DMS114 treated with DMSO at 0.1 percent for 48 hours (cell line): Measurements from ENCODE around the gene MBOAT1.
"Not testable (repeated sequence)": the region's sequence is repeated elsewhere in the genome, so short reads cannot be mapped to it uniquely, and the experiment has no call there.

Source experiments
- DNase-seq: peaks from one replicate; lab custom pipeline; 2025; ENCODE audit not compliant: unreplicated experiment; lab: John Stamatoyannopoulos, UW

Gene MBOAT1, protein sequence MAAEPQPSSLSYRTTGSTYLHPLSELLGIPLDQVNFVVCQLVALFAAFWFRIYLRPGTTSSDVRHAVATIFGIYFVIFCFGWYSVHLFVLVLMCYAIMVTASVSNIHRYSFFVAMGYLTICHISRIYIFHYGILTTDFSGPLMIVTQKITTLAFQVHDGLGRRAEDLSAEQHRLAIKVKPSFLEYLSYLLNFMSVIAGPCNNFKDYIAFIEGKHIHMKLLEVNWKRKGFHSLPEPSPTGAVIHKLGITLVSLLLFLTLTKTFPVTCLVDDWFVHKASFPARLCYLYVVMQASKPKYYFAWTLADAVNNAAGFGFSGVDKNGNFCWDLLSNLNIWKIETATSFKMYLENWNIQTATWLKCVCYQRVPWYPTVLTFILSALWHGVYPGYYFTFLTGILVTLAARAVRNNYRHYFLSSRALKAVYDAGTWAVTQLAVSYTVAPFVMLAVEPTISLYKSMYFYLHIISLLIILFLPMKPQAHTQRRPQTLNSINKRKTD

DNA sequence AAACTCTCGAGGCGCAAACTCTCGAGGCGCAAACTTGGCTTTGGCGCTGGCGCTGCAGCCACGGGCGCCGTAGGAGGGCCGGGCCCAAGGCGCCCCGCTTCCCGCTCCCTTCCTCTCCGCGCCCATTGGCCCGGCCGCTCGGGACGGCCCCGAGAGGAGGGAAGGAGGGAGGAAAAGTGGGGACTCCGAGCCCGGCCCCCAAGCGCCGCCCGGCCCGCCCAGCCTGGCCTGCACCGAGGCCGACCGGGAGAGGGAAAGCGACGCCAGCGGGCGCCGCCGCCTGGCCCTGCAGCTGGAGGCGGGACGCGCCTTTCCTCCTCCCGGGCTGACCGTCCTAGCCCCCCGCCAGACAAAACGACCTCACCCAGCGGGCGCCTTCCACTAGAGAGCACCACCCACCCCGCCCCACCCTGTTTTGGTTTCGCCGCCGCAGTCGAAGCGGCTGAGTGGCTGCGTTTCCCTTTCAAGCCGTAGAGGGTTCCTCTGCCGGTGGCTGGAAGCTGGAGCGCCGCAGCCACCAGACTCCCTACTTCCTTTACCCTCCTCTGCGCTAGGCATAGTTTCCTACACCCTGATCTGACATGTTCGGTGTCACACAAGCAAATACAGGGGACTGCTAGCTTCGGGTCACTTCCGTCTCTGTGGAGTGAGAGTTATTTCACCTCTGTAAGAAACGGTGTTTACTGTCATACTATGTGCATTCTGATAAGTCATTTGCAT is at the start of gene MBOAT1:
TSS of gene MBOAT1 (minus strand) at position 78 of the 720 bp plus-strand sequence. CDS start 235 bp downstream, outside the sequence.
- DNase-seq, result peak; percentile 92

- no peak for DNase-seq
These were observed 49.4 kb upstream of the MBOAT1 start for GRCh38 chr6:20261685-20262084.

GRCh38 chr6:20260360-20260759 is 48.1 kb upstream of the MBOAT1 start:
- DNase-seq, result no peak

- DNase-seq, result no peak
These were observed 47.2 kb upstream of the MBOAT1 start for GRCh38 chr6:20259316-20260049.

GRCh38 chr6:20255428-20255827 is 43.2 kb upstream of the MBOAT1 start:
- no peak for DNase-seq

GRCh38 chr6:20254295-20254694 is 42.0 kb upstream of the MBOAT1 start:
- no peak for DNase-seq

DNA sequence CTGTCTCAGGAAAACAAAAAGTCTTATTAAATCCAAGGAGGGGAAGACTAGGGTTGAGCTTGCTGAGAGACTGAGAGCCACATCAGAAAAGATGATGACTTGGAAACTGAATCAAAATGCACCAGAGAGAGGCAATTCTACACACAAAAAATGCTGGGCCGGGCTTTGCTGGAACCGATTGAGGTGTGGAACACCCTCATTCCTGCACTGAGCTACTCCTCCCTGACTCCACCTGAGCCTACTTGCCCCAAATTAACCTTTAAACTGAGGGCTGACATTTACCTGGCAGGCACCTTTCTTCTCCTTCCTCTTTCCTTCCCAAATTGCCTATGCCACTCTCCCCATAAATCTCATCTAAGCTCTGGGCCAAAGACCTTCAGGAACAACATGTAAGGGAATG is 40.8 kb upstream of the MBOAT1 start:
- no peak for DNase-seq

DNA sequence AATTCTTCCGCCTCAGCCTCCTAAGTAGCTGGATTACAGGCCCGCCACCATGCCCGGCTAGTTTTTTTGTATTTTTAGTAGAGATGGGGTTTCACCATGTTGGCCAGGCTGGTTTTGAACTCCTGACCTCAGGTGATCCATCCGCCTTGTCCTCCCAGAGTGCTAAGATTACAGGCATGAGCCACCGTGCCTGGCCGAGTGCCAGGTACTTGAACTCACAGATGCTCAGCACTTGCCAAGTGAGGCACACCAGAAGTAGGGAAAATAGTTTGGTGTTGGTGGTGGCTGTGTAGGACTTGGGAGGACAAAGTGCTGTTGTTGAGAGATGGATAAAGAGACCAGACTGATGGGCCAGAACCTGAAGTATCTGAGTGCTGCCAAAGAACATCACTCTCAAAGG is 40.0 kb upstream of the MBOAT1 start:
- DNase-seq, result no peak

- no peak for DNase-seq
These were observed 39.3 kb upstream of the MBOAT1 start for GRCh38 chr6:20251525-20251924.

- no peak for DNase-seq
These were observed 33.9 kb upstream of the MBOAT1 start for GRCh38 chr6:20246125-20246524.

DNA sequence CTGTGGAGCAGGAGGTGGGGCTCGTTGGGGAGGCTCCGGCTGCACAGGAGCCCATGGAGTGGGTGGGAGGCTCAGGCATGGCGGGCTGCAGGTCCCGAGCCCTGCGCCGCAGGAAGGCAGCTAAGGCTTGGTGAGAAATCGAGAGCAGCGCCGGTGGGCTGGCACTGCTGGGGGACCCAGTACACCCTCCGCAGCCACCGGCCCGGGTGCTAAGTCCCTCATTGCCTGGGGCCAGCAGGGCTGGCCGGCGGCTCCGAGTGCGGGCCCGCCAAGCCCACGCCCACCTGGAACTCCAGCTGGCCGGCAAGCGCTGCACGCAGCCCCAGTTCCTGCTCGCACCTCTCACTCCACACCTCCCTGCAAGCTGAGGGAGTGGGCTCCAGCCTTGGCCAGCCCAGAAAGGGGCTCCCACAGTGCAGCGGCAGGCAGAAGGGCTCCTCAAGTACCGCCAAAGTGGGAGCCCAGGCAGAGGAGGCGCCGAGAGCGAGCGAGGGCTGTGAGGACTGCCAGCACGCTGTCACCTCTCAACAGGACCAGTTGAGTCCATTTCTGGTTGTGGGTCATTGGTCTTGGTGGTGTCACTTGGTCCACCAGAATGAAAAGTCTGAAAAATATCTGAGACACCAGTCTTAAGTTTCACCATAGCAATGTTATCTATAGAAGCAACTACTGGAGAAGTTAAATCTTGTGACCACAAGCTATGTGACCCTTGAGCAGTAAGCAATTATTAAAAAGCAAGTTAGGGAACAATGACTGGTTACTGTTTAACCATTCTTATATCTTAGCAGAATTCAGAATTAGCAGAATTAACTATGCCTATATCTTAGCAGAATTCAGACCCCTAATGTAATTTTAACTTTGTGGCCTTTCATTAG is 32.8 kb upstream of the MBOAT1 start:
- not testable (repeated sequence) for DNase-seq

DNA sequence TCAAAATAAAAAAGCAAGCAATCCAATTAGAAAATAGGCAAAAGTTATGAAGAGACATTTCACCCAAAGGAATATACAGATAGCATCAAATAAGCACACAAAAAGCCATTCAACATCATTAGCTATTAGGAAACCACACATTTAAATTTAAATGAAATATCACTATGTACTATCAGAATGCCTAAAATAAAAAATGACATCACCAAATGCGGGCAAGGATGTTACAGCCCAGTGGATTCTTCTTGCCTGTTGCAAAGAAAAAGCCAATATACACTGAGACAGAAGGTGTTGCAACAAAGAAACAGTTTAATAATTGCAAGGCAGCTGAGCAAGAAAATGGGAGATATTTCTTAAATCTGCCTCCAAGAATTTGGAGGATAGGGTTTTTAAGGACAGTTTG is 31.0 kb upstream of the MBOAT1 start:
- DNase-seq, result no peak

DNA sequence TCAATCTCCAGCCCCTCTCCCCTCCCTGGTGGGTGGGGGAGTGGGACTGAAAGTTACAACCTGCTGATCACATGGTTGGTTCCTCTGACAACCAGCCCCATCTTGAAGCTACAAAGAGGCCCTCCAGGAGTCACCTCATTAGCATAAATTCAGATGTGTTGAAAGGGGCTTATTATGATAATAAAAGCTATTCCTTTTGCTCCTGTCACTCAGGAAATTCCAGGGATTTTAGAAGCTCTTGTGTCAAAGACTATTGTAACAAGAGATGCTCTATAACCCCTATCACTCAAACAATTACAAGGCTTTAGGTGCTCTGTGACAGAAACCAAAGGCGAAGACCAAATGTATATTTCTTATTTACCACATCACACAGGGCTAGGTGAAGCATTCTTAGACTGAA is 30.1 kb upstream of the MBOAT1 start:
- no peak for DNase-seq

- no peak for DNase-seq
These were observed 28.8 kb upstream of the MBOAT1 start for GRCh38 chr6:20241102-20241501.

DNA sequence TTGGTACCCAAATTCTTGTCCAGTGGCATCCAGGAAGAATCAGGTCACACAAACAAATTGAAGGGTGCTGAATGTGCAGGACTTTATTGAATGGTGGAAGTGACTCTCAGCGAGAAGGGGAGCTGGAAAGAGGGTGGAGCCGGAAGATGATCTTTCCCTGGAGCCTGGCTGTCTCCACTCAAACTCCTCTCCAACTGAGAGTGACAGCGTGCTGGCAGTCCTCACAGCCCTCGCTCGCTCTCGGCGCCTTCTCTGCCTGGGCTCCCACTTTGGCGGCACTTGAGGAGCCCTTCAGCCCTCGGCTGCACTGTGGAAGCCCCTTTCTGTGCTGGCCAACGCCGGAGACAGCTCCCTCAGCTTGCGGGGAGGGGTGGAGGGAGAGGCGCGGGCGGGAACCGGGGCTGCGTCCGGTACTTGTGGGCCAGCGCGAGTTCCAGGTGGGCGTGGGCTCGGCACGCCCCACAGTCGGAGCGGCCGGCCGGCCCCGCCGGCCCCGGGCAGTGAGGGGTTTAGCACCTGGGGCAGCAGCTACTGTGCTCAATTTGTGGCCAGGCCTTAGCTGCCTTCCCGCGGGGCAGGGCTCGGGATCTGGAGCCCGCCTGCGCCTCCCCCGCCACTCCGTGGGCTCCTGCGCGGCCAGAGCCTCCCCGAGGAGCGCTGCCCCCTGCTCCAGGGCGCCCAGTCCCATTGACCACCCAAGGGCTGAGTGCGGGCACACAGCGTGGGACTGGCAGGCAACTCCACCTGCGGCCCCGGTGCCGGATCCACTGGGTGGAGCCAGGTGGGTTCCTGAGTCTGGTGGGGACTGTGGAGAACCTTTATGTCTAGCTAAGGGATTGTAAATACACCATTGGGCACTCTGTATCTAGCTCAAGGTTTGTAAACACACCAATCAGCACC is 26.7 kb upstream of the MBOAT1 start:
- no peak for DNase-seq

GRCh38 chr6:20237677-20238460 is 25.6 kb upstream of the MBOAT1 start:
- no peak for DNase-seq

DNA sequence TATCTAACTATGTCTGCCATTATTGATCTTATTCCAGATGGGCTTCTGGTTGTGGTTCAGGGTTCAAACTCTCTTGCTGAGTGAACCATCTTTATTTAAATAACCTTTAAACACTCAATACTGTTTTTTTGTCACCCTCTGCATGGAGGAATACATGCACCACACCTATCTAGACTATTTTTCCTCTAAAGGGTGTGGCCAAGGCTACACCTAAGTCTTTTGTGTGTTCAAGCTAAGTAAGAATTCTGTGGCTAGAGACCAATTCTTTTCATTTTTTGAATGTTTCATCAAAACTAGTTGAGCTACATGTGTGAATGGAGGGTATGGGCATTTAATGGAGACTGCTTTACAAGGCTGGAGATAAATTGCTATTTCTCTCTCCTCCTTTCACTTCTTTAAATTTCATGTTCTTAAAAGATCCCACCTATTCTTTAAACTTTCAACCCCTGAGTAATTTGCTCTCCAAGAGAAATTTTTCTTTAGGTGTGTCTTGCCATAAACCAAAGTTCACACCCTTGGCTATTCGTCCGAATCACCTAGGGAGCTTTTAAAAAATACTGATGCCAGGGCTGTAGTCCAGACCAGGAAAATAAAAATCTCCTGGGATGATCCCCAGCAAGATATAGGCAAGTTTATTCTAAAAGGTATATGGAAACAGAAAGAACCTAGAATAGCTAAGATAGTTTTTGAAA is 24.8 kb upstream of the MBOAT1 start:
- no peak for DNase-seq

GRCh38 chr6:20236344-20236743 is 24.1 kb upstream of the MBOAT1 start:
- no peak for DNase-seq
